RWPE2 (cell line): Measurements from ENCODE around the gene ARAP2.
A peak's percentile ranks its signal among the peaks of the same experiment; 100 is the strongest.

Experiments
- ATAC-seq: fragments of 200-7000 bp; cut with Tn5 transposase; 3 replicates; pipeline ENCODE4 v1.9.1; 2021; ENCODE audit warnings: low read depth
- DNase-seq: peaks from one replicate; pipeline ENCODE4 v3.0.0-alpha.2; 2020; ENCODE audit warnings: low spot score
- H3K27ac ChIP-seq: fragments of 450-650 bp; 2 replicates; pipeline ENCODE4 v1.5.1; 2017; ENCODE audit warnings: mild to moderate bottlenecking; ENCODE audit not compliant: poor library complexity, severe bottlenecking
- H3K27me3 ChIP-seq: fragments of 250-450 bp; sonication (Bioruptor Pico); 2 replicates; pipeline ENCODE4 v1.5.1; 2021; ENCODE audit warnings: mild to moderate bottlenecking, moderate library complexity; ENCODE audit not compliant: insufficient read depth, poor library complexity, severe bottlenecking
- H3K36me3 ChIP-seq: fragments of 250-450 bp; sonication (Bioruptor Pico); 2 replicates; pipeline ENCODE4 v1.5.1; 2020; ENCODE audit warnings: low read depth, mild to moderate bottlenecking, moderate library complexity
- H3K4me1 ChIP-seq: fragments of 250-450 bp; sonication (Bioruptor Pico); 2 replicates; pipeline ENCODE4 v1.5.1; 2021; ENCODE audit warnings: mild to moderate bottlenecking, moderate library complexity; ENCODE audit not compliant: insufficient read depth, poor library complexity, severe bottlenecking
- H3K4me3 ChIP-seq: fragments of 250-450 bp; sonication (Bioruptor Pico); 2 replicates; pipeline ENCODE4 v1.5.1; 2021; ENCODE audit warnings: mild to moderate bottlenecking, moderate library complexity; ENCODE audit not compliant: severe bottlenecking
- H3K9me3 ChIP-seq: fragments of 250-450 bp; sonication (Bioruptor Pico); 2 replicates; pipeline ENCODE4 v1.5.1; 2021; ENCODE audit warnings: mild to moderate bottlenecking, moderate library complexity; ENCODE audit not compliant: severe bottlenecking
- TF ChIP-seq, protein P1 (sequence below): fragments of 450-650 bp; IDR thresholded peaks from one replicate; pipeline ENCODE4 v1.5.1; 2017; ENCODE audit warnings: mild to moderate bottlenecking, moderate library complexity; ENCODE audit not compliant: poor library complexity, severe bottlenecking

The ARAP2 gene, protein sequence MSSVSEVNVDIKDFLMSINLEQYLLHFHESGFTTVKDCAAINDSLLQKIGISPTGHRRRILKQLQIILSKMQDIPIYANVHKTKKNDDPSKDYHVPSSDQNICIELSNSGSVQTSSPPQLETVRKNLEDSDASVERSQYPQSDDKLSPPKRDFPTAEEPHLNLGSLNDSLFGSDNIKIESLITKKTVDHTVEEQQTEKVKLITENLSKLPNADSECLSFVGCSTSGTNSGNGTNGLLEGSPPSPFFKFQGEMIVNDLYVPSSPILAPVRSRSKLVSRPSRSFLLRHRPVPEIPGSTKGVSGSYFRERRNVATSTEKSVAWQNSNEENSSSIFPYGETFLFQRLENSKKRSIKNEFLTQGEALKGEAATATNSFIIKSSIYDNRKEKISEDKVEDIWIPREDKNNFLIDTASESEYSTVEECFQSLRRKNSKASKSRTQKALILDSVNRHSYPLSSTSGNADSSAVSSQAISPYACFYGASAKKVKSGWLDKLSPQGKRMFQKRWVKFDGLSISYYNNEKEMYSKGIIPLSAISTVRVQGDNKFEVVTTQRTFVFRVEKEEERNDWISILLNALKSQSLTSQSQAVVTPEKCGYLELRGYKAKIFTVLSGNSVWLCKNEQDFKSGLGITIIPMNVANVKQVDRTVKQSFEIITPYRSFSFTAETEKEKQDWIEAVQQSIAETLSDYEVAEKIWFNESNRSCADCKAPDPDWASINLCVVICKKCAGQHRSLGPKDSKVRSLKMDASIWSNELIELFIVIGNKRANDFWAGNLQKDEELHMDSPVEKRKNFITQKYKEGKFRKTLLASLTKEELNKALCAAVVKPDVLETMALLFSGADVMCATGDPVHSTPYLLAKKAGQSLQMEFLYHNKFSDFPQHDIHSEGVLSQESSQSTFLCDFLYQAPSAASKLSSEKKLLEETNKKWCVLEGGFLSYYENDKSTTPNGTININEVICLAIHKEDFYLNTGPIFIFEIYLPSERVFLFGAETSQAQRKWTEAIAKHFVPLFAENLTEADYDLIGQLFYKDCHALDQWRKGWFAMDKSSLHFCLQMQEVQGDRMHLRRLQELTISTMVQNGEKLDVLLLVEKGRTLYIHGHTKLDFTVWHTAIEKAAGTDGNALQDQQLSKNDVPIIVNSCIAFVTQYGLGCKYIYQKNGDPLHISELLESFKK (N-terminal part only)

DNA sequence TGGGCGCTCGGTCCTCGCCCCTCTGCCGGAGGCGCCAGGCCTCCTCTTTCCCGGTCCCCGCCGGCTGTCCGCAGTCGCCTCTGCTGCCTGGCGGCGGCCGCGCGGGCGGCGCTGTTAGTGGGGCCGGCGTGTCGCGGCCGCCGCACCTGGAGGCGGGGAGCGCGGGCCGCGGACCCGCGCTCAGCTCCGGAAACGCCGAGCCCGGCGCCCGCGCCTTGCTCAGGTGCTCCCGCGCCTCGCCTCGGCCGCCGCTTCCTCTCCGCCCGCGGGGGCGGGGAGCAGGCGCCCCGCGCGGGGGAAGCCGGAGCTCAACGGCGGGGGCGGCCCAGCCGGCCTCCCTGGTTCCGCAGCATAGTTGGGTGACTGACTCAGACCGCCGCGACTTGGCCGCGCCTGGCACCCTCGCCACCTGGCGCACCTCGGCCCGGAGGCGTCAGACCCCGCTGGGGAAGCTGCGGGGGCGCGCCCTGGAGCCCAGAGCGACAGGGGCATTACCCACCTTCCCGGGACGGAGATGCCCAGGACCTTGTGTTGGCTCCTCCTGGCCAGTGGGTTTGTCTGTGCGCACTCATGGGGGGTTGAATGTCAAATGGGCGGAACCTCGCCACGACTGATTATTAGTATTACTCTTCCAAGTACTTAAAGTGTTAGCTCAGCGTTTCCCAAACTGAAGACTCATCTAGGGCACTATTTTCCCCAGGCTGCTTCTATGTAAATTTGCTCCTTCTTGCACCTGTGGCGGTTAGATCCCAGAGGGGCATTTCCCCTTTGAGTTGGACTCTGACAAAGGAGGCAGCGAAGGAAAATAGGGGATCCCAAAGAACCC, at the start of gene ARAP2:
ARAP2 (minus strand) TSS at position 258 of the 826 bp plus-strand sequence. CDS start 15,028 bp downstream, outside the sequence.
- DNase-seq (peak; percentile 72), ATAC-seq (peak; percentile 82)
- TF ChIP-seq, protein P1, sequence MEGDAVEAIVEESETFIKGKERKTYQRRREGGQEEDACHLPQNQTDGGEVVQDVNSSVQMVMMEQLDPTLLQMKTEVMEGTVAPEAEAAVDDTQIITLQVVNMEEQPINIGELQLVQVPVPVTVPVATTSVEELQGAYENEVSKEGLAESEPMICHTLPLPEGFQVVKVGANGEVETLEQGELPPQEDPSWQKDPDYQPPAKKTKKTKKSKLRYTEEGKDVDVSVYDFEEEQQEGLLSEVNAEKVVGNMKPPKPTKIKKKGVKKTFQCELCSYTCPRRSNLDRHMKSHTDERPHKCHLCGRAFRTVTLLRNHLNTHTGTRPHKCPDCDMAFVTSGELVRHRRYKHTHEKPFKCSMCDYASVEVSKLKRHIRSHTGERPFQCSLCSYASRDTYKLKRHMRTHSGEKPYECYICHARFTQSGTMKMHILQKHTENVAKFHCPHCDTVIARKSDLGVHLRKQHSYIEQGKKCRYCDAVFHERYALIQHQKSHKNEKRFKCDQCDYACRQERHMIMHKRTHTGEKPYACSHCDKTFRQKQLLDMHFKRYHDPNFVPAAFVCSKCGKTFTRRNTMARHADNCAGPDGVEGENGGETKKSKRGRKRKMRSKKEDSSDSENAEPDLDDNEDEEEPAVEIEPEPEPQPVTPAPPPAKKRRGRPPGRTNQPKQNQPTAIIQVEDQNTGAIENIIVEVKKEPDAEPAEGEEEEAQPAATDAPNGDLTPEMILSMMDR, result peak; percentile 23
- peaks cover 12% of the 10 kb centered on the region for H3K4me1 ChIP-seq
- no peaks in the 10 kb centered on the region for H3K36me3 ChIP-seq
- peak within 1 kb of the TSS; percentile 73 for H3K27ac ChIP-seq
- H3K27me3 ChIP-seq, result no peaks in the 10 kb centered on the region
- H3K9me3 ChIP-seq, result no peaks in the 10 kb centered on the region
- peak within 1 kb of the TSS; percentile 95 for H3K4me3 ChIP-seq

DNA sequence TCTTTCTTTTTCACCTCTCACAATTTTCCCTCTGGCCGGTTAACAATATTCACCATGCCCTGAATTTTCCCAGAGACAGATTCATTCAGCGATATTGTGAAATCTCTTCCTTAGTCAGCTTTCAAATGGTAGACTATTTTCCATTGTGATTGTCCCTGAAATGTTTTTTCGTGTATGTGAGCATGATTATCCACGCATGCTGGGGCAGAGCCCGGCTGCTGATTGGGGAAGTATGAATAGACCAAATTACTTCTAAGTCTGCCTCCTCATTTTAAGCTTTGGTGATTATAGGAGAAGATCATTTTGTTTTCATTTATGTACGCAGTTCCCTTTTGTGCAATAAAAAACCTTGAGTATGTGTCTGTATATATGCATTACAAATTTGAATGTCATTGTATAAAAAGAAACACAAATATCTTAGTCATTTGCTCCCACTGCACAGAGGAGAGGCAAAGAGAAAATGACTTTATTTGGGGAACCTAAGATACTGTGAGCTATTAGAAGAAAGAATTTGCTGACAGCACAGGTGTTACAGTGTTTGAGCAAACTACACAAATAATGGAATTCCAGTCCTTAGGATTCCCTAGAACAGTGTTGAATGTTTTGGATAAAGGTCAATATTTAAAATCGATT, 48.4 kb upstream of the ARAP2 start:
- Histone ChIP-seq H3K9me3 (no peaks in the 10 kb centered on the region), H3K4me3 (no peak overlapping the region), H3K27me3 (no peaks in the 10 kb centered on the region), H3K36me3 (no peaks in the 10 kb centered on the region), H3K27ac (no peak overlapping the region), H3K4me1 (no peaks in the 10 kb centered on the region)
- DNase-seq, result no peak
- peak; percentile 53; the same call in 2 of the 3 replicates for ATAC-seq
- TF ChIP-seq, protein P1, result no peak

DNA sequence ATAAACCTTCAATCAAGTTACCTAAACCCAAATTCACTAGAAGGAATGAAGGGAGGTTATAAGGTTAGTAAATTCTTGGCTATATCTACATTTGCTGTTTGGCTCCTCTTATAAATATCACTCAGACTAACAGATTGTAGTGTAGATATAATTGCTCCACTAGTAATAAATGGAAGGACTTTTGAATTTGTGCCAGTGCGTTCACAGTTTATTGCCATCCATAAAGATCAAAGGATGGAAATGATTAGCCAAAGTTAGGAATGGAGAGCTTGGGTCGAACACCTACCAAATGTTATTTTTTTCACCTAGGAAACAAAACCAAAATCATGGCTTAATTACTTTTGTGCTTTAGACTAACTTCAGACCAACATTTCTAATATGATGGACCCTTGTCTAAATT, 46.3 kb upstream of the ARAP2 start:
- DNase-seq, result no peak
- Histone ChIP-seq H3K9me3 (no peaks in the 10 kb centered on the region), H3K27me3 (no peaks in the 10 kb centered on the region)

More for the DNA sequence above, 46.3 kb upstream of the ARAP2 start:
- Histone ChIP-seq H3K36me3 (no peaks in the 10 kb centered on the region), H3K4me1 (peaks cover 5% of the 10 kb centered on the region), H3K27ac (no peak overlapping the region), H3K4me3 (no peak overlapping the region)
- TF ChIP-seq, protein P1, result no peak
- ATAC-seq, result no peak
